GM18870 (cell line): ENCODE data around the gene PRKCG.

Experiments used
- ATAC-seq: cut with Tn5 transposase; IDR thresholded peaks from one replicate; pipeline ENCODE4 v1.9.1; 2021; ENCODE audit warnings: moderate library complexity; ENCODE audit not compliant: unreplicated experiment

PRKCG gene

GRCh38 chr19:53897459-53897858 is 15.5 kb downstream of the PRKCG start:
- no peak for ATAC-seq

GRCh38 chr19:53898166-53898565 is 16.2 kb downstream of the PRKCG start:
- no peak for ATAC-seq

GRCh38 chr19:53898636-53899341 is 16.8 kb downstream of the PRKCG start:
- no peak for ATAC-seq

- ATAC-seq = no peak
Measured at GRCh38 chr19:53900191-53900860, 18.3 kb downstream of the PRKCG start.

GRCh38 chr19:53903055-53903680 is 21.2 kb downstream of the PRKCG start:
- no peak for ATAC-seq

GRCh38 chr19:53904909-53905308 is 22.9 kb downstream of the PRKCG start:
- ATAC-seq = no peak

- ATAC-seq = no peak
Measured at GRCh38 chr19:53905787-53906186, 23.8 kb downstream of the PRKCG start.

- ATAC-seq = no peak
Measured at GRCh38 chr19:53906211-53907192, 24.5 kb downstream of the PRKCG start.

GRCh38 chr19:53907193-53907581 is 25.2 kb downstream of the PRKCG start:
- no peak for ATAC-seq

GRCh38 chr19:53907690-53908089 is 25.7 kb downstream of the PRKCG start:
- ATAC-seq = no peak

- no peak for ATAC-seq
Measured at GRCh38 chr19:53908106-53908934, 26.3 kb downstream of the PRKCG start.

GRCh38 chr19:53908935-53909415 is 27.0 kb downstream of the PRKCG start, which contains the start of gene CACNG7:
CACNG7 (plus strand) TSS chr19:53909278; CDS start chr19:53912832, 3,554 bp downstream.
- no peak for ATAC-seq

- no peak for ATAC-seq
Measured at GRCh38 chr19:53909471-53910169, 27.6 kb downstream of the PRKCG start.

- no peak for ATAC-seq
Measured at GRCh38 chr19:53910170-53910518, 28.1 kb downstream of the PRKCG start.

- no peak for ATAC-seq
Measured at GRCh38 chr19:53912653-53913052, 30.7 kb downstream of the PRKCG start.

- ATAC-seq = no peak
Measured at GRCh38 chr19:53915000-53915399, 33.0 kb downstream of the PRKCG start.

- ATAC-seq = no peak
Measured at GRCh38 chr19:53916004-53916403, 34.0 kb downstream of the PRKCG start.

- ATAC-seq = no peak
Measured at GRCh38 chr19:53917356-53917755, 35.4 kb downstream of the PRKCG start.

GRCh38 chr19:53927739-53928138 is 45.7 kb downstream of the PRKCG start:
- ATAC-seq = no peak
